HG03025 (cell line): ENCODE results near the gene CMYA5.
"Not testable (repeated sequence)": the region's sequence is repeated elsewhere in the genome, so short reads cannot be mapped to it uniquely, and the experiment has no call there.

Experiments used
- ATAC-seq: cut with Tn5 transposase; IDR thresholded peaks from one replicate; pipeline ENCODE4 v1.9.1; 2021; ENCODE audit warnings: mild to moderate bottlenecking, moderate library complexity; ENCODE audit not compliant: unreplicated experiment, low FRiP score

Gene CMYA5

GRCh38 chr5:79702606-79703380 lies 13.2 kb downstream of the CMYA5 start:
- no peak for ATAC-seq

GRCh38 chr5:79703381-79703645 lies 13.7 kb downstream of the CMYA5 start:
- no peak for ATAC-seq

- no peak for ATAC-seq
Measured at GRCh38 chr5:79704553-79704952, 14.9 kb downstream of the CMYA5 start.

GRCh38 chr5:79705632-79706031 lies 16.0 kb downstream of the CMYA5 start:
- no peak for ATAC-seq

DNA sequence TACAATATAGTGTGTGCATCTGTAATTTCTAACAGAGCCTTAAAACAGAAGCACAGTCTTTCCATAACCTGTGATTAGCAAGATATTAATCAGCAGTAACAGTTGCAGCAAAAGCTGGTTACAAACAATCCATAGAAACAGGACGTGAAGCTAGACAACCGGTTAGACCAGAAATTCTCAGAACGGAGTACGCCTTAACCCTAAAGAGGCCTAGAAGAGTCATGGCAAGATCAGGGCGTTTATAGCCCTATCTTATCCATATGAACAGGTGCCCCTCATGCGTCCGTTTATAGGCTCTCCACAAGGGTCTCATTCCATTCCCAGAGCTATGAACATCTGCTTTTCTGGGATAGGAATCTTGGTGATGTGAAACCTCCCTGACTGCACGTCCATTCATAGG lies 16.7 kb downstream of the CMYA5 start:
- not testable (repeated sequence) for ATAC-seq

GRCh38 chr5:79707535-79707934 lies 17.9 kb downstream of the CMYA5 start:
- no peak for ATAC-seq

DNA sequence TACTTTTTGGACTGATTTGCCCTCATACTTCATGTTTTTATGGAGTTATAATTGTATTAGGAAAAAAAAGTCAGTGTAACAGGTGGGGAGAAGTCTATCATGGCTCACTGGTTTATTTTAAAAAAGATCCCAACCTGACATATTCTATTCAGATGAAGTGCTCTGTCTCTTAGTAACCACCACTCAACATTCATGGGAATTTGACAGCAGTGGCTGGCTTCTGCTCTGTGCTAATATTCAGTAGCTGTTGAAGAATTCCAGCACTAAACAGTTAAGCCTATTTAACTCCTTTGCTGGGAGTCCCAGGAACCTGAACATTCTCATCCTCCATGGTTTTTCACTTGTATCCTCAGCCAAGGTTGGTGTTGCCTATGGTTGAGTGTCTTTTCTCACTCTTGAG lies 23.1 kb downstream of the CMYA5 start:
- ATAC-seq, result no peak

DNA sequence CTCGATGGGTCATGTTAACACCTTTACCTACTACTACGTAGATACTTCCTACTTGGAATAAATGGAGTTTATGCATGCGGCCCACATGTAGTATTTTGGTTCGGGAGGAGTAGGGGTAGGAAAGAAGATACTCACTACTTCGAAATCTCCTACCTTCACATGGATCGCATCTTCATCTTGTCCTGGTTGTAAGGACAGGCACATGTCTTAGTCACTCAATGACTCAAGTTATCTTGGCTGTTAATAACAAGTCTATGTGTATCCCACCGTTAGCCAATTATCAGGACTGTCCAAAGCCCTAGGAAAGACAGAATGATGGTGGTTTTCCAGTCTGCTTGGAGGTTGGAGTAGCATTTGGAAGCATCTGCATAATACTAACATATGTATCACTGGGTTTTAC lies 24.1 kb downstream of the CMYA5 start:
- no peak for ATAC-seq

GRCh38 chr5:79716839-79717238 lies 27.2 kb downstream of the CMYA5 start:
- no peak for ATAC-seq

- ATAC-seq, result no peak
Measured at GRCh38 chr5:79720096-79720495, 30.5 kb downstream of the CMYA5 start.

DNA sequence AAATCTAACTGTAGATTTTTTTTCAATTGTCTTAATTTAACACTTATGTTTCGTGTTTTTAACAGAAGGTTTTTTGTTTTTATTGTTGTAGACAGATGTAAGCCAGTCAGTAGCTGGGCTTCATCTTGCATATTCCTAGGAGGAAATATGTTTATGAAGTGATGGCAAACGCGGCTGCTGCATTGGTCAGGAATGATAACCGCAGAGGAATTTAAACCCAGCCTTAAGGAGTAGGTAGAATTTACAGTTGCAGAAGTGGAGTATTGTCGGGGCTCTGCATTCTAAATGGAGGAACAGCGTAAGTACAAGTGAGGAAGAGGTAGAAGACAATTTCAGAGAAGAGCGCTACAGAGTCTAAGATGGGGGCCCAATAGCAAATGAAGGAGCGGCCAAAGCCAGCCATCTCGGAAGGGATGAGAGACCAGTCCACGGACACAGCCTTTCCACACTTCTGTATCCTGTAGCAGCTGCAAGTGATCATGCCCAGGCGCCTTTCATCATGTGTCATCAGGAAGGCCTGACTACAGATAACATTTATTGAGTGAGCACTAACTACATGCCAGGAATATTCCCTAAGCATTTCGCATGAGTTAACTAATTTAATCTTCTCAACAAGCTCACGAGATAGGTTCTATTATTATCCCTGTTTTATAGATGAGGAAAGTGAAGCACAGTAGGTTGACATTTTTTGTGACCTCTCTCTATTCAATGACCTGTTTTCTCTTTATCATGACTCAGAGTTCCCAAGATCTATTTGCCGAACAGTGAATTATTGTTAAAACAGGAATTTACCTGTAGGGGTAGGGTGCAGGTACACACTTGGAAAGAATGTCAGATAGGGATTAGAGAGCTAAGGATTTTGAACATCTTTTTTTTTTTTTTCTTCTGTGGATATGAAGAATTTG lies 38.1 kb downstream of the CMYA5 start:
- ATAC-seq, result no peak

DNA sequence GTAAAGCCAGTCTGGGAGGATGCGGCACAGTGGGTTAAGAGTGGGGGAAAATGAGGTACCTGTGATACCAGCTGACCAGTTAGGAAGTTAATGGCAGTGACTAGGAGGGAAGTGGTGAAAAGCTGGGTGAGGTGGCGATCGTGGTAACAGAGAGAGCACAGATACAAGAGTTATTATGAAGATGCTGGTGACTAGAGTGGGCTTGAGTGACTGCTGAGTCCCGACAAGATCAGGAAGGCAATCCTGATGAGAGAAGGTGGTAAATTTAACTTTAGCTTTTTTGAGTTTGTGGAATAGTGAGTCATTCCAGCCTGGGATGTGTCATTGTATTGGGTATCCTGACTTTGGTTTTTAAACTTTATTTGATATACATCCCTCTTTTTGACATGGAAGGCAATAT lies 38.8 kb downstream of the CMYA5 start:
- no peak for ATAC-seq

DNA sequence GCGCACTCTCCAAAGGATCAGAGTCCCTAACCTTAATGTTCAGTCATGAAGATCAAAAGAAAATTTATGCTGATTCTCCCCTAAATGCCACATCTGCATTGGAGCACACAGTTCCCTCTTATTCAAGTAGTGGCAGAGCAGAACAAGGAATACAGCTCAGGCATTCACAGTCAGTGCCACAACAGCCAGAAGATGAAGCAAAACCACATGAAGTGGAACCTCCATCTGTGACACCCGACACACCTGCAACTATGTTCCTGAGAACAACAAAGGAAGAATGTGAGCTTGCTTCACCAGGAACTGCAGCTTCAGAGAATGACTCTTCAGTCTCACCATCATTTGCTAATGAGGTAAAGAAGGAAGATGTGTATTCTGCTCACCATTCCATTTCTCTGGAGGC lies 40.0 kb downstream of the CMYA5 start:
- ATAC-seq, result no peak

- ATAC-seq, result no peak
Measured at GRCh38 chr5:79730564-79730963, 40.9 kb downstream of the CMYA5 start.

- ATAC-seq, result no peak
Measured at GRCh38 chr5:79731775-79732174, 42.1 kb downstream of the CMYA5 start.

GRCh38 chr5:79736528-79737514 lies 47.2 kb downstream of the CMYA5 start:
- ATAC-seq, result no peak

- ATAC-seq, result no peak
Measured at GRCh38 chr5:79738349-79738748, 48.7 kb downstream of the CMYA5 start.

DNA sequence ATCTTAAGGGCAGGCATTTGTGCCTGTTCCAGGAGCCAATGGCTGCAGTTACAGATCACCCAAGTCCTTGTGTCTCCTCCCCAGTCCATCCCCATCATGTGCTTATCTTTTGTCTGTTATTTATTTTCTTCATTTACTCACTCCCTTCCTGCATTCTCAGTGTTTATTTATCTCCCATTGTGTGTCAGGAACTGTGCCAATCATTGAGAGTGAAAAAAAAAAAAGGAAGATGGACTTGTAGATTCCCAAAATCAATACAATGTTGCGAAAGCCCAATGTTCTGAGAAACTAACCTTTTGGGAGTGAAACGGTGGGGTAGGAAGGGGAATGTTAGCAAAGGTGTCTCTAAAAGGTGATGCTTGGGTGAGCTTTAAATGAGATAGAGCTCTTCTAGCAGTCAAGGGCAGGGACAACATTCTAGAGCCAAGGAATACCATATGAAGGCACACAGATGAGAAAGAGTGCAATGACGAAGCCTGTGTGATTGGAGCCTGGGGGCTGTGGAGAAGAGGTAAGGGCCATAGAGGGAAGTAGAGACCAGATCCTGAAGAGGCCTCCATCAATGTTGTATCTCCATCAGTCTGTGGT lies 53.0 kb downstream of the CMYA5 start:
- ATAC-seq, result no peak

GRCh38 chr5:79743846-79744605 lies 54.4 kb downstream of the CMYA5 start:
- ATAC-seq, result no peak

DNA sequence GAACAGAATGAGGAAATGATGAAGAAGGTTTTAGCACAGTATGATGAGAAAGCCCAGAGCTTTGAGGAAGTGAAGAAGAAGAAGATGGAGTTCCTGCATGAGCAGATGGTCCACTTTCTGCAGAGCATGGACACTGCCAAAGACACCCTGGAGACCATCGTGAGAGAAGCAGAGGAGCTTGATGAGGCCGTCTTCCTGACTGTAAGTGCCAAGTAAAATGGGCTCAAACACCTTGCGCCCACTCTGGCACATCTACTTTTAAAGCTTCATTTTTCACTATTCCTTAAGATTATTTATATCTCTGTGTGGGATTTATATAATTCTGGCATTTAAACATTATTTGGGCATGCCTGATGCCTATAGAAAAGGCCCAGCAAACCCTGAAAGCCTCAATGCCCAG lies 55.6 kb downstream of the CMYA5 start:
- no peak for ATAC-seq
